HG03469 (cell line): ENCODE data around the gene PPIC.
"Not testable (repeated sequence)": the region's sequence is repeated elsewhere in the genome, so short reads cannot be mapped to it uniquely, and the experiment has no call there.

Experiments
- ATAC-seq: cut with Tn5 transposase; IDR thresholded peaks from one replicate; pipeline ENCODE4 v1.9.1; 2021; ENCODE audit warnings: mild to moderate bottlenecking, moderate library complexity, moderate number of reproducible peaks; ENCODE audit not compliant: unreplicated experiment

The PPIC gene

DNA sequence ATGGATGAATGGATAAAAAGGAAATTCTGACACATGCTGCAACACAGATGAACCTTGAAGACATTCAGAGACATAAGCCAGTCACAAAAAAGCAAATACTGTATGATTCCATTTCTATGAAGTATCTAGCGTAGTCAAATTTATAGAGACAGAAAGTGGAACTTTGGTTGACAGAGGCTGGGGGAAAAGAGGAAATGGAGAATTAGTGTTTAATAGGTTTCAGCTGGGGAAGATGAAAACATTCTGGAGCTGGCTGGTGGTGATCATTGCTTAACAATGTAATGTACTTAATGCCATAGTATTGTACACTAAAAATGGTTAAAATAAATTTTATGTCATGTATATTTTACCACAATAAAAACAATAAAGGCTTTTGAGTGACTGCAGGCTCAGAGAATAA is 24.2 kb downstream of the PPIC start:
- ATAC-seq, result no peak

DNA sequence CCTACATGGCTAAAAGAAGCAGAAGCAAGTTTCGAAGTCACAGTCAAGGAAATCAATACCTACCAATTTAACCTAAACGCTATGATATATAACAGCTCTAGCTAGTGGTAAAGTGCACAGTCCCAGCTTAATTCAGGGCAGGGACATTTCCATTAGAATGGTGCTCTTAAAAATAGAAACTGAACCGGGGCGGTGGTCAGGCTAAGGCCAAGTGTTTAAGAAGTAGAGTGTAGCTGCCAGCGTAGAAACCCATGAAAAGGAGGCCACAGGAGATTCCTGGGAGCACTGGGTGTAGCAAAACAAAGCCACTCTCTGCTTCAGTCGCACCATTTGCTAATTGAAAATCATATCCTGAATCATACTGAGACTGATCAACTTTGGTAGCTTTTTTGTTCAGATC is 28.8 kb downstream of the PPIC start:
- ATAC-seq, result no peak

DNA sequence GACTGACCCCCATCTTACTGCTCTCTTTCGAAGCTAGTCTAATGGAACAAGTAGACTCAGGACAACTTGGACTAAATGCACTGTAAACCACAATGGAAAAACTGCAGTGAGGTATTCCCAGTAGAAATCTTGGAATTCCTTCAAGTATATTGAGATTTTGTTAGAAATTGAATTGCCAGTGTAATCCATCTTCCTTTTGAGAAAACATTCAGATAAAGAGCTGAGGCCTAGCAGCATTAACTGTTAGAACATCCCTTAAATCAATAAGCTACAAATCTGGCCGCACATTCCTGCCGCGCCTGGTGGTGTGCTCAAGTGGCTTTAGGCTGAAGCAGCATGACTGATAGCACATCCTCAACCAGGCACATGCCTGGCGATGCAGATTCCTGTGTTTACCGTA is 29.3 kb downstream of the PPIC start:
- no peak for ATAC-seq

DNA sequence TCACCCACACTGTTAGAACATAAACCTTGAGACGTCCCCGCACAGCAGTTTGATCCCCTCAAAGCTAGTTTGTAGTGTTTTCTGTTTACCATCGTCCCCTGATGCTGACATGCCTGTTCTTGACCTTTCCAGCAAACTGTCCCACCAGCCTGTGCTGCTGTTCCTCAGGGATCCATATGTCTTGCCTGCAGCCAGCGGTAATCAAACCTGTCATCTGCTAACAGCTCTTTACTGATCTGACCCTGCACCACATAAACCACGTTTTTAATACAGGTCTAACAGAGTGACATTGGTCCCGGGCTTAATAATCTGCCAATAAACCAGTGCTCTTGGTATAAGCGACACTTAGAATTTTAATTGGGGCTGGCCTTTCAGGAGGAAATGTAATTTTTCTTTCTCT is 34.7 kb downstream of the PPIC start:
- no peak for ATAC-seq

DNA sequence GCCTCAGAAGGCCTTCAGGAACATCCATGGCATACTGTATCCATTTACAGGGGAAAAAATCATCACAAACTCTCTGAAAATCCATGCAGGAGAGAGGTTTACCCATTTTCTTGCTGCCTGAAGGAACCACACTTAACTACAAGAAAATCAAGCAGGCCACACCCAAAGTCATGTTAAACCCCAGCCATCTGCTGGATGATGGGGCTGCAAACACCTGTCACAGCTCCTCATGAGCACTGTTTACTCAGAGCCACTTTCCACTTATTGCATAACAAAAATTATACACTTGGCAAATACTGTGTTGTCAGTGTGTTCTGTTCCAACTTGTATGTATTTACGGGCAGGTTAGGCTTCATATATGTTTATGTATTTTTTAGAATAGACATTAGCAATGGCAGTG is 35.8 kb downstream of the PPIC start:
- ATAC-seq, result no peak

DNA sequence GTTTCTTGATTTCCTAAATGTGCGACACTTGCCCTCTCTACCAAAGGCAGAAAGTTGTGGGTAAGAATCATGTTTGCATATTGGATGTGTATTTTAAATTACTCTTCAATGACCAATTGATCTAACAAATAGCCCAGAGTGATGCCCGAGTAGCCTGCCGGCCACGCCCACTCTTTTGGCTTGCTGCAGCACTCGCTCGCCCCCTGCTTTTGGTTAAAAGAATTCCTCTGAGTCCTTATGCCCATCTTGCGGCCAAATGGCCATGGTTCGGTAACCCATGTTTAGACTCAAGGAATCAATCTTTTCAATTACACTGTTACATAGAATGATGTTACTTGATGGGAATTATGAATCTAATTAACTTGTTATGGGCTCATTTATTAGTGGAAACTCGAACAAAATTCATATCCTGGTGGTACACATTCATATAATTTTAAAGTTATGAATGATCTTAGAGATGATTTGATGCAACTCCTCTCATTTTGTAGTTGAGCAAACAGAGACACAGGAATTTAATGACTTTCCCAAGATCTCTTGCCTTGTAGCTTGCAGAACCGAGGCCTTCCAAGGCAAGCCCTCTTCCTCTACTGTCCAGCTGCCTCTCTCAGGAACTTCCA is 36.5 kb downstream of the PPIC start:
- ATAC-seq, result peak; percentile 89

DNA sequence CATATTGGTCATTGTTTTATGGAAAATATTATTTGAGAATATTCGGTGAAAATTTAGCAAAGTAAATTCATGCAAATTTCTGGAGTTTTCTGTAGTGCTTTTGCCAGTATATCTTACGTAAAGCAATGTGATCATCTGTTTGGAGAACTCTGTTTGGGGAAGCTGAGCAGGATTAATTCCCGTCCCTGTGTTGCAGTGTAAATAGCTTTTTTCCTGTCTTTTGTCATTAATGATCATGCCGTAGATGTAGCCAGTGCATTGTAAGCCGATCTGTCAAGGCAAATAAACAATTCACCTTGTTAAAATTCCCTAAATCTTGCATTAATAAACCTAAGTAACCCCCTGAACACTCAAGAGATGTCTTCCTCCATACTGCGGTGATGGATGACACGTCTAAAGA is 39.2 kb downstream of the PPIC start:
- no peak for ATAC-seq

DNA sequence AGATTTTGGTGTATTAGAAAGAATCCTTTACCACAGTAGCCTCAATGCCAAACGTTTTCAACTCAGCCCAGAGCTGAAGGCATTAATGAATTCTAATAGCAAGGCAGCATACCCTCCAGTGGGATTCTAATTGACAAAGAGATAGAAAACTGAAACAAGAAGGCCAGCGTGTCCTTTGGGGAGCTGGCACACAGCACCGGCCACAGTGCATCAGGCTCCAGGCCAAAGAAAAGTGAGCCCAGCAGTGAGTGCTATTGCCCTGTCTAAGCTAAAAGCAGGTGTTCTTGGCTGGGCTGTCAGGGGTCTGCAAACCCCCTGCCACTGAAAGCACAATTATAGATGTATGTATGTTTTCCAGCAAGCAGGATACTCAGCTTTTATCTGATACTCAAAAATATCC is 40.4 kb downstream of the PPIC start:
- ATAC-seq, result no peak

DNA sequence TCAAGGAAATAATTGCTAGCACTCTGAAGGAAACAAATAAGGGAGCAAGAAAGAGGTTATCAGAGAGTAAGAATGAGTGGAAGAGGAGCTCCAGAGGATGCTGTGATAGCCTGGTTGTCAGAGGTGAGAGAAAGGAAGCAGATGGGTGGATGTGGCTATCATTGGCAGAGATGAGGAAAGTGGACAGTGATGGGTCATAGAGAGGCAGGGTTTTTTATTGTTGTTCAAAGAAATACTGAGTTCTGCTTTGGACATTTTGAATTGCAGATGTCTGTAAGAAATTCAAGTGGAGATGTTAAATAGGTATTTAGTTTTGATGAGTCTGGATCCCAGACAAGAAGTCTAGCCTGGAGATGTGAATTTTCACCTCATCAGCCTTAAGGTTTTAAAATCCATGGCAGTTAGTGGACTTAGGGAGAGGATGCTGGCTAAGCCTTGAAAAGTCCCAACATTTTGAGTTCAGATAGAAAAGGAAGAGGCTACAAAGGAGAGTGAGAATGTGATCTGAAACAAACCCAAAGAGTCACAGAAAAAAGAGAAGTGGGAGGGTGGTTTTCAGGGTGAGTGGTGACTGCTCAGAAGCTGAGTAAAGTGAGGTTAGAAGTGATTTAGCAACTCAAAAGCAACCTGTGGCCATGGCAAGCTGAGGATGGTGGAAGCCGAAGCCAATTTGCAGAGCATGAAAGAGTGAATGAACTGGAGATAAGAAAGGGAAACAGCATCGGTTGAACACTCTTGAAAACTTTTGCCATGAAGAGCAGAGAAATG is 50.4 kb downstream of the PPIC start:
- ATAC-seq, result peak; percentile 96

DNA sequence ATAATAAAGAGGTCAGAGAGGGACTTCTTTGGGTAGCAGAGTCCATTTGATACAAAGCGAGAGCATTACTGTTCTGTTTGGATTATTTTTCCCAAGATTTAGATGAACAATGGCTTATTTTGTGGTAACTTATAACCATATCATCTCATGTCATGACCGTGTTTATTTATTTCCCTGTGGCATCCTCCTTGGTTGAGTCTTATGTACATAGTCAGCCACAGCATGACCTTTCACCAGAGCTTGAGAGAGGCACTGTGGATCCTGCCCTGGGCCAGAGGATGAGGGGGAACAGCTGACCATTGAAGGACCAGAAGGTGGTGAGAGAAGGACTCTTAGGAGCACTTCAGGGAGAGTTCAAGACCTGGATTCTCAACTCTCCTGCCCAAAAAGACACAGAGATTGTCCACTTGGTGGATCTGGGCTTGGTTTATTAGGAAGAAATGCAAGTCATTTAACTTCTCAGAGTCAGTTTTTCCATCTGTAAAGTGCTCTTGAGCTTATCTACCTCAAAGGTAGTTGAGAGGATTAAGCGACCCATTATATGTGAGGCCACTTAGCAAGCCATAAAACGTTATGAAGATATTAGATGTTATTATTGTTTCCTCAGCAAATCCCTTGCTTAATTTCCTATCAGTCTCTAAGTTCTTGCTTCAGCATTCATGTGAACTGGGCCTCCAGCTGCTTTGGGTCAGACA is 51.4 kb downstream of the PPIC start:
- ATAC-seq, result no peak

DNA sequence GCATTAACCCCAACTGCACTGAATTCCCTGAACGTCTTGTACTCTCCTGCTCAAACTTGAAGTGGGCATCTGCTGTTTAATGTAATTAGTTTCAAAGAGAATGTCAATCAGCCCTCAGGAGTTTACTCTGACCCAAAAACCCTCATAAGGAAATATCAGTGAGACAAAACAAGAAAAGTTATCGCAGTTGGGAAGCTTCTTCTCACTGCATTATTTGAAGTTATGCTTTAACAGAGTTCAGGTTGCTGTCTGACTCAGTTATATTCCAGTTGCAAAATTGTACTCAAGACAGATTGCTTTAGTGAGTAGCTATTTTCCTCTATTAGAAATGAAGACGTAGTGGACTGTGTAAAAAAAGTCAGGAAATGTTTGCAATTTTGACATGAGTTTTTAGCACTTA is 52.1 kb downstream of the PPIC start:
- ATAC-seq, result no peak

DNA sequence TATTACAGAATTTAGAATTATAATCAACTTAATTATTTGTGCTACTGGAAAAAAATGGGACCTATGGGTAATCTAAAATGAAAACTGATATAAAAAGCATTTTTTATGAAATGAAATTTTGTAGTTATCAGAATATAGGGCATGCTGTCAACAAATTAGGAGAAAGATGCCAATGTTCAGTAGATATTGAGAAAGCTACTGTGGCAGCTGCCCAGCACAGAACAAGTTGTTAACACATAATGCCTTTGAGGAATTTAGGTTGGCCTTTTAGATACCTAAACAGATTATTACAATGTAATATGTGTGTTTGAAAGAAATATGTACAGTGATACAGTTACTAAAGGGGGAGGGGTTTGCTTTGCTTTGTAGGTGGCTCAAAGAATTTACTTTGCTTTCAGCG is 54.1 kb downstream of the PPIC start:
- ATAC-seq, result no peak

DNA sequence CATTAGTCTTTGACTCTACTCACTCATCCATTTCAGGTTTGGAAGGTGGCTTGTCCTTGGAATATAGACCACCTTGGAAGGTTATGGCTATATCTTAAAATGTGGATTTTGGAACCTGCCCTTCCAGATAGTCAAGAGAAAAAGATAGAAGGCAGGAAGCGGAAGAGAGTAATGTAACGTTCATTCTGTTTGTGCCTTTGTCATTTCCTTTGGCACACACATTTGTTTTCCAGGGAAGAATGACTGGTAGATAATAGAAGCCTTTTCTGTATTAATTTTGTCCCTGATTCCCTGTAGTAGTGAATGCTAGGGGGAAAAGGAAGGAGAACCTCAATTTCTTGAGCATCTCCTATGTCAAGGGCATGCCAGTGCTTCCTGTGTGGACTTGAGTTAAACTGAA is 54.7 kb downstream of the PPIC start:
- no peak for ATAC-seq

DNA sequence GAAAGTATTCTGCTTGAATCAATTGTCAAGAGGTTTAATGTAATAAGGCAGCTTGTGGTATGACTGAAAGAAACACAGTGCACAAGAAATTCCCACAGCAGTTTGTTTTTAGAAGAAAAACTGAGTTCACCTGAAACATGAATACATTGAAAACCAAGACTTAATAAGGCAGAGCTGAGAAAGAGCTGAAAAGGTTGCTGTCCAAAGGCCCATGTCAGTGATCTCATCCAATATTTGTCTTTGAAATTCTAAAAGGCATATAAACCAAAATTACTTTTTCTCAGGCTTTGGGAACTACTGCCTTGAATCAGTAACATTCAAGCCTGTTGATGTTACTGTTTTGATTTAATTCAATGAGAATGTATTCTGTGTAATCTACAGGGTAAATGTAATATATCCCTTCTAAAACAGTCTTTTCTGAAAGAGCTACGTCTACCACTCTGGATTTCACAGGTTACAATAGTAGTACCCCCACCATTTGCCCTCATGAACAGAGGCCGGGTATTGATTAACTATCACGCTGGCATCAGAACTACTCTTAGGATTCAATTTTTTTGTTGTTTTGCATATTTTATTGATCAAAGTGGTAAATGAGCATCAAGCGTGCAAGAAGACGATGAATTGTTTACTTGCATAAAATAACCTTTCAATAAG is 57.8 kb downstream of the PPIC start:
- ATAC-seq, result no peak

DNA sequence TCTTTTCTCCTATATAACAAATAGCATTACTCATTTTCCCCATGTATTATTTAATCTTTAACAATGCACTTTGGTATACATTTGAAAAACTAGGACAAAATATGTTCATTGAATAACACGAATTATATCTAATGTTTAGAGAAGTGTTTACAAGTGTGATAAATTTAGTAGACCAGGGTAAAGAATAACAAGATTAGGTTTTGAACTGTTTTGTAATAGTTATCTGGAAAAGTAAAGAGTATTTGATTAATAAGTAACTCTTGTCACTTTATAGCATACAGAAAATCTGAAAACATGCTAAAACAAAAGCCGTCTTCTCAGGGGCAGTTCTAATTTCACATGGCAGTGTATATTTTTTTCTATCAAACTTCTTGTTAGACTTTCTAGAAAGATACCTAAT is 58.5 kb downstream of the PPIC start:
- no peak for ATAC-seq

DNA sequence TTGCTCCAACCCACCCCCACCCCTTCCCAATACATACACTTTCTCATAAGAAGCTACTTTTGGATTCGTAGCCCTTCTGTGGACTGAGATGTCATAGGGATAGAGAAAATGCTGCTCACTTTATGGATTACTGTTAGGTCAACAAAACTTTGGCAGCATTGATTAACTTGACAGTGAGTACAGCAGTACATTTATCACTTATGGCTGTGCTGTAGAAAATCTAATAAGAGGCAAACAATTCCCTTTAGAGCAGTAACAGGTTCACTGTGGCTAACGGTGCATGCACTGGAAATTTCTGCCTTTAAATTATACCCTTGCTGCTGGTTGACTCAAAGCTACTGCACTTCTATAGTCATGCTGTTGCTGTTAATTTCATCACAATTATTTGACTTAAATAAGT is 59.2 kb downstream of the PPIC start:
- ATAC-seq, result no peak

DNA sequence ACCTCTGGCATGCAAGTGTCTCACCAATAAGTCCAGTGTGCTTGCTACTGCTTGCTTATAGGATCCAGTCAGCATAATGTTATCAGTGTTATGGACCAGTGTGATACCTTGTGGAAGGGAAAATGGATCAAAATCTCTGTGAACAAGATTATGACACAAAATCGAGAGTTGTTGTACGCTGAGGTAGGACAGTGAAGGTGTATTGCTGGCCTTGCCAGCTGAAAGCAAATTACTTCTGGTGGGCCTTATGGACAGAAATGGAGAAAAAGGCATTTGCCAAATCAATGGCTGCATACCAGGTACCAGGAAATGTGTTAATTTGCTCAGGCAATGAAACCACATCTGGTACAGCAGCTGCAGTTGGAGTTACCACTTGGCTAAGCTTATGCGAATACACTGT is 62.3 kb downstream of the PPIC start:
- not testable (repeated sequence) for ATAC-seq

DNA sequence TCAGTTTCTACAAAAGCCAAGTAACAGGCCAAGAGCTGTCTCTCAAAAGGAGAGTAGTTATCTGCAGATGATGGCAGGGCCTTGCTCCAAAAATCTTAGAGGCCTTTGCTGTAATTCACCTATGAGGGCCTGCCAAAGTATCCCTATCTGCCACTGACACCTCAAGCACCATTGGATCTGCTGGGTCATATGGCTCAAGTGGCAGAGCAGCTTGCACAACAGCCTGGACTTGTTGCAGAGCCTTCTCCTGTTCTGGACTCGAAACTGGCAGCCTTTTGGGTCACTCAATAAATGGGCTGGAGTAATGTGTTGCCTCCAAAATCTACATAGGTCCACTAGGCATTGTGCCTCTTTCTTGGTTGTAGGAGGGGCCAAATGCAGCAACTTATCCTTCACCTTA is 62.8 kb downstream of the PPIC start:
- ATAC-seq, result not testable (repeated sequence)
